ENCODE results near the gene CHRNB1.
"Not testable (repeated sequence)": the region's sequence is repeated elsewhere in the genome, so short reads cannot be mapped to it uniquely, and the experiment has no call there.

The CHRNB1 gene

GRCh38 chr17:7468804-7469389 lies 24.0 kb downstream of the CHRNB1 start:
- DNase-seq: no peak

GRCh38 chr17:7469843-7470242 lies 25.0 kb downstream of the CHRNB1 start:
- DNase-seq: not testable (repeated sequence)

GRCh38 chr17:7470457-7470973 lies 25.7 kb downstream of the CHRNB1 start:
- DNase-seq: not testable (repeated sequence)

GRCh38 chr17:7471729-7472128 lies 26.9 kb downstream of the CHRNB1 start:
- DNase-seq: no peak

- DNase-seq: not testable (repeated sequence)
Measured at GRCh38 chr17:7474767-7475166, 29.9 kb downstream of the CHRNB1 start.

GRCh38 chr17:7475764-7476422 lies 31.0 kb downstream of the CHRNB1 start:
- DNase-seq: no peak

- no peak for DNase-seq
Measured at GRCh38 chr17:7476494-7476893, 31.6 kb downstream of the CHRNB1 start.

- no peak for DNase-seq
Measured at GRCh38 chr17:7476951-7477350, 32.1 kb downstream of the CHRNB1 start.

GRCh38 chr17:7477392-7478275 lies 32.8 kb downstream of the CHRNB1 start:
- peak; percentile 38 to 61 for DNase-seq

- DNase-seq: peak in 1 of 2 experiments; percentile 46
Measured at GRCh38 chr17:7478276-7479212, 33.7 kb downstream of the CHRNB1 start.

- peak; percentile 30 to 59 for DNase-seq
Measured at GRCh38 chr17:7479213-7480088, 34.6 kb downstream of the CHRNB1 start, which contains the start of gene ZBTB4. TSS of gene ZBTB4 (minus strand) at chr17:7479631. CDS start at chr17:7466801, 12,830 bp downstream.

- DNase-seq: no peak
Measured at GRCh38 chr17:7480089-7480384, 35.2 kb downstream of the CHRNB1 start.

GRCh38 chr17:7481275-7481674 lies 36.4 kb downstream of the CHRNB1 start, which contains the start of gene SLC35G6:
TSS of gene SLC35G6 (plus strand) at chr17:7481446. CDS start at chr17:7481517, 71 bp downstream.
- not testable (repeated sequence) for DNase-seq

- DNase-seq: not testable (repeated sequence)
Measured at GRCh38 chr17:7481842-7482741, 37.2 kb downstream of the CHRNB1 start.

- DNase-seq: not testable (repeated sequence)
Measured at GRCh38 chr17:7482742-7483088, 37.9 kb downstream of the CHRNB1 start.

- peak; percentile 94 to 98 for DNase-seq
Measured at GRCh38 chr17:7483255-7484066, 38.6 kb downstream of the CHRNB1 start.

GRCh38 chr17:7484067-7484918 lies 39.4 kb downstream of the CHRNB1 start, which contains the start of gene POLR2A:
TSS of gene POLR2A (plus strand) at chr17:7484366.
- DNase-seq: peak; percentile 96 to 98

GRCh38 chr17:7484919-7485377 lies 40.1 kb downstream of the CHRNB1 start:
- no peak for DNase-seq

Measured in SHP77 (cell line).